ENCODE results near the gene MME.

Gene MME

DNA sequence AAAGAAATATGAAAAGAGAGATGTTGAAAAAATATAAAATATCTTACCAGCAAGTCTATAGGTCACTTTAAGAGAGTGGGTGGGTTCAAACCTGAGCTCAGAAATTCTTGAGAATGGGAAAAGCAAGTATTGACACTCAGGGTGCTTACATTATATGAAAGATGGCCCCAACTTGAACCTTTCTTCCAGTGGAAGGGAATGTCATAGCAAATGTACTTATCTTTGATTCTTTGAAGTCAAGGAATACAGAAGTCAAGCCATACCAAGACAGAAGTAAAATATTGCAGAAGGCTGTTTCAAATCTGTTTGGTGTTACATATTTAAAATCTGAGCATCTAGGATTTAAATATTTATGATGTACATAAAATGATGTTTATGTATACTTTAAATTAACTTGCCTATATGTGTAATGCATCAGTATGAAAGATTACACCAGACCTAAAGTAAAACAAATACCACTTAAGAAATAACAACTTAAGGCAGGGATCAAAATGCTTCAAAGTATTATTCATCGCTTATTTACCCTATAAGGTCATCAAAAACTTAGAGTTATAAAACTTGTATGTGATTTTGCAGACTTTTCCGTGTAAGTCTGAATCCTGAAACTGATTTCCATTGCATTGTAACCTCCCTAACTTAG, 8.7 kb downstream of the MME start:
- TF ChIP-seq, protein P1, sequence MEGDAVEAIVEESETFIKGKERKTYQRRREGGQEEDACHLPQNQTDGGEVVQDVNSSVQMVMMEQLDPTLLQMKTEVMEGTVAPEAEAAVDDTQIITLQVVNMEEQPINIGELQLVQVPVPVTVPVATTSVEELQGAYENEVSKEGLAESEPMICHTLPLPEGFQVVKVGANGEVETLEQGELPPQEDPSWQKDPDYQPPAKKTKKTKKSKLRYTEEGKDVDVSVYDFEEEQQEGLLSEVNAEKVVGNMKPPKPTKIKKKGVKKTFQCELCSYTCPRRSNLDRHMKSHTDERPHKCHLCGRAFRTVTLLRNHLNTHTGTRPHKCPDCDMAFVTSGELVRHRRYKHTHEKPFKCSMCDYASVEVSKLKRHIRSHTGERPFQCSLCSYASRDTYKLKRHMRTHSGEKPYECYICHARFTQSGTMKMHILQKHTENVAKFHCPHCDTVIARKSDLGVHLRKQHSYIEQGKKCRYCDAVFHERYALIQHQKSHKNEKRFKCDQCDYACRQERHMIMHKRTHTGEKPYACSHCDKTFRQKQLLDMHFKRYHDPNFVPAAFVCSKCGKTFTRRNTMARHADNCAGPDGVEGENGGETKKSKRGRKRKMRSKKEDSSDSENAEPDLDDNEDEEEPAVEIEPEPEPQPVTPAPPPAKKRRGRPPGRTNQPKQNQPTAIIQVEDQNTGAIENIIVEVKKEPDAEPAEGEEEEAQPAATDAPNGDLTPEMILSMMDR (IDR thresholded peaks at IDR 0.05; ENCODE audit: low read depth, low read length): no peak
- H3K4me3 ChIP-seq (replicated peaks in 1 of 2; ENCODE audit: low read depth in 2 of 2, low read length in 2 of 2): no peak overlapping the region
- peak in 1 of 2 donors; percentile 38 for DNase-seq (ENCODE audit: low read depth in 2 of 2)

DNA sequence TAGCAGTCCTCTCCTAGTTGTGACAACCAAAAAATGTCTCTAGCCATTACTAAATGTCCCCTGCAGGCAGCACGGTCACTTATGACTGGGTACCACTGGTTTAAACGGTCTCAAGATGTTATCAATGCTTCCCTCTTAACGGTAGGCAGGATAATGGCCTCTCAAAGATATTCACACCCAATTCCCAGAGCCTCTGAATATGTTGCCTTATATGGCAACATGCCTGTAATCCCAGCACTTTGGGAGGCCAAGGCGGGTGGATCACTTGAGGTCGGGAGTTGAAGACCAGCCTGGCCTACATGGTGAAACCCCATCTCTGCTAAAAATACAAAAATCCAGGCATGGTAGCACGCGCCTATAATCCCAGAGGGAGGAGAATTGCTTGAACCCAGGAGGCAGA, 9.4 kb downstream of the MME start:
- no peak for DNase-seq (ENCODE audit: low read depth in 2 of 2)
- H3K4me3 ChIP-seq (replicated peaks in 1 of 2; ENCODE audit: low read depth in 2 of 2, low read length in 2 of 2): no peak overlapping the region
- TF ChIP-seq, protein P1 (IDR thresholded peaks at IDR 0.05; ENCODE audit: low read depth, low read length): no peak

DNA sequence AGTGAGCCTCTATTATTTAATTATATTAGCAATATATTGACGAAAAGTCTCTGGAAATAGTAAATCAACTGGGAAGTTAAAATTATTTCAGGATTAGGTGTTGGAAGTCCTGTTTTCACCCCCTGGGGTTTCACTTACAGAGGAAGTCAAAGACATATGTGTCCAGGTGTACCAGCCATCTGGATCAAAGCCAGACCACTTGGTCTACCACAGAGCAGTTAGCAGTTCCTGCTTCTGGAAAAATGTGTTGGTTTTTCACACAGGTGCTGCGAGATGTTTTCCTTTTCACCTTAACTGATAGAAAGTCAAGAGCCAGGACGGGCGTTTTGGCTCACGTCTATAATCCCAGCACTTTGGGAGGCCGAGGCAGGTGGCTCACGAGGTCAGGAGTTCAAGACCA, 13.1 kb downstream of the MME start:
- no peak for DNase-seq (ENCODE audit: low read depth in 2 of 2)
- TF ChIP-seq, protein P1 (IDR thresholded peaks at IDR 0.05; ENCODE audit: low read depth, low read length): no peak
- no peak overlapping the region for H3K4me3 ChIP-seq (replicated peaks in 1 of 2; ENCODE audit: low read depth in 2 of 2, low read length in 2 of 2)

DNA sequence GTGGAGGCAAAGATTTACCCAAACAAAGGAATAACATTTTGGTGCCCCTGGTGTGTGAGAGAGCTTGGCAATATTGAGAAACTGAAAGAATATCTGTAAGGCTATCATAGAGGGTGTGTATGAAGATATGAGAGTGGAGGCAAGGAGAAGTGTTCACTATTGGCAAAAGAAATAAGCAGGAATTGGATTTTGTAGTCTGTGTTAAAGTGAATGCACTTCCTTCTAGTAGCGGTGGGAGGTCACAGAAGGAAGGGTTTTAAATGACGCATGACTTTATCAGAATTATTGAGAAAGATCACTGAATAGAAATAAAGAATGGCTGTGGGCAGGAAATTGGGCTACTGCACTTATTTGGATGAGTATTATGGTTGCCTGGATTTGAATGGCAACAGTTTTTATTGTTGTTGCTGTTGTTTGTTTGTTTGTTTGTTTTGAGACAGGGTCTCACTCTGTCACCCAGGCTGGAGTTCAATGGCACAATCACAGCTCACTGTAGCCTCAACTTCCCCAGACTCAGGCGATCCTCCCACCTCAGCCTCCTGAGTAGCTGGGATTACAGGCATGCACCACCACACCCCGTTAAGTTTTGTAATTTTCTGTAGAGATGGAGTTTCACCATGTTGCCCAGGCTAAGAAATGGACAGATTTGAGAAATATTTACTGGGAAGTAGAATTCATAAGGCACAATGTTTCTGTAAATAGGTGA, 16.3 kb downstream of the MME start:
- DNase-seq (ENCODE audit: low read depth in 2 of 2): no peak
- H3K4me3 ChIP-seq (replicated peaks in 1 of 2; ENCODE audit: low read depth in 2 of 2, low read length in 2 of 2): no peak overlapping the region
- TF ChIP-seq, protein P1 (IDR thresholded peaks at IDR 0.05; ENCODE audit: low read depth, low read length): no peak

DNA sequence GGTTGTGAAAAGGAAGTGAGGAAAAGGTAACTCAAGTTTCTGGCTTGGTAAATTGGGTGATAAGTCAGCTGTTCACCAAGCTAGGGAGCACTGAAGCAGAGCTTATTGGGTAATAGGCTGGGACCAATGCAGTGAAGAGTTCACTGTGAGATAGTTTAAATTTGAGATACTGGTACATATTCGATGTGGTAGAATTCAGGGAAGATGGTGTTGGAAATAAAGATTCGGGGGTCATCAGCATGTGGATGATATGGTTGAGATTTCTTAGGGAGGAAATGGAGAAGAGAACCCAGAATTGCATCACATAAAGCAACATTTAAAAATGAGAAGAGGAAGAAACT, 16.9 kb downstream of the MME start:
- DNase-seq (ENCODE audit: low read depth in 2 of 2): no peak
- TF ChIP-seq, protein P1 (IDR thresholded peaks at IDR 0.05; ENCODE audit: low read depth, low read length): no peak

DNA sequence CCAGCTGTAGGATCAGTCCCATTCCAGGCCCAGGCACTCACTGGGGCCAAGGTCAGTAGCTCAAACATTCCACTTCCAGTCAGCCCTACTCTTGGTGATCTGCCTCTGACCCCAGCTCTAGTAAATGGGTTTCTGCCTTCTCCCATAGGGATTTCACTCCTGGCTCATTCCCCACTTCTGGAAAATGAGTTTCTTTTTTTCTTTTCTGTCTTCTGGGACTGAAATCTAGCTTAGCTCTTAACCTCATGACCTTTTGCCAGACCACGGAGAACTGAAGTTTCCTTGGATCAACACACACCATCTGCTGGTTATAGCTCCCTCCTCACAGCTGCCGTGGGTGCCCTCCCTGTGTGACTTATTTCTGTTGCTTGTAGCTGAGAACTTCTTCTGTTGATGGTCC, 21.3 kb downstream of the MME start:
- H3K4me3 ChIP-seq (replicated peaks in 1 of 2; ENCODE audit: low read depth in 2 of 2, low read length in 2 of 2): no peak overlapping the region
- DNase-seq (ENCODE audit: low read depth in 2 of 2): peak; percentile 28 to 81
- TF ChIP-seq, protein P1 (IDR thresholded peaks at IDR 0.05; ENCODE audit: low read depth, low read length): no peak

More for the DNA sequence above, 16.9 kb downstream of the MME start:
- no peak overlapping the region for H3K4me3 ChIP-seq (replicated peaks in 1 of 2; ENCODE audit: low read depth in 2 of 2, low read length in 2 of 2)

All from cardiac fibroblast (primary cell).